Hematopoietic multipotent progenitor cell treated with erythropoietin and hydrocortisone succinate and interleukin-3 and kit ligand, for 15 days (in vitro differentiated cells): Measurements from ENCODE around the gene FMN1.

ENCODE experiments used
- DNase-seq: peaks from one replicate; pipeline ENCODE4 v3.0.0-alpha.2; 2015; ENCODE audit warnings: low spot score

FMN1 gene

GRCh38 chr15:33155691-33156420, 38.7 kb downstream of the FMN1 start:
- no peak for DNase-seq

GRCh38 chr15:33154351-33155166, 40.0 kb downstream of the FMN1 start:
- DNase-seq = no peak

- no peak for DNase-seq
Observed at GRCh38 chr15:33153548-33153947, 41.0 kb downstream of the FMN1 start.

- no peak for DNase-seq
Observed at GRCh38 chr15:33152502-33153109, 41.9 kb downstream of the FMN1 start.

- no peak for DNase-seq
Observed at GRCh38 chr15:33150971-33151370, 43.5 kb downstream of the FMN1 start.

GRCh38 chr15:33150431-33150941, 44.0 kb downstream of the FMN1 start:
- no peak for DNase-seq

GRCh38 chr15:33149919-33150318, 44.6 kb downstream of the FMN1 start:
- DNase-seq = no peak

- no peak for DNase-seq
Observed at GRCh38 chr15:33148129-33148751, 46.3 kb downstream of the FMN1 start.

GRCh38 chr15:33146051-33146450, 48.5 kb downstream of the FMN1 start:
- DNase-seq = no peak

GRCh38 chr15:33145447-33145846, 49.1 kb downstream of the FMN1 start:
- no peak for DNase-seq

GRCh38 chr15:33142708-33143107, 51.8 kb downstream of the FMN1 start:
- no peak for DNase-seq

- no peak for DNase-seq
Observed at GRCh38 chr15:33138000-33138399, 56.5 kb downstream of the FMN1 start.

- DNase-seq = no peak
Observed at GRCh38 chr15:33137101-33137500, 57.4 kb downstream of the FMN1 start.

- no peak for DNase-seq
Observed at GRCh38 chr15:33136353-33136752, 58.2 kb downstream of the FMN1 start.

GRCh38 chr15:33135355-33135781, 59.1 kb downstream of the FMN1 start:
- DNase-seq = no peak

- no peak for DNase-seq
Observed at GRCh38 chr15:33132722-33133345, 61.7 kb downstream of the FMN1 start.

GRCh38 chr15:33132233-33132580, 62.3 kb downstream of the FMN1 start:
- DNase-seq = no peak

- no peak for DNase-seq
Observed at GRCh38 chr15:33131552-33132232, 62.8 kb downstream of the FMN1 start.

GRCh38 chr15:33126559-33127290, 67.8 kb downstream of the FMN1 start:
- peak; percentile 21 for DNase-seq

- no peak for DNase-seq
Observed at GRCh38 chr15:33125894-33126537, 68.5 kb downstream of the FMN1 start.
